ENCODE results near the gene LHX2. TPM values are rescaled to one million over a fixed set of nuclear protein-coding genes. Genes with fewer than 3 reads are reported as not detected.

LHX2 gene
- total and polyA plus RNA-seq, 8 donors, result not detected

- WGBS, 2 donors, result 80 to 81% methylated on average over 4 of the region's 4 CpGs
- DNase-seq (no peak), ATAC-seq (peak in 2 of 4 donors; percentile 52 to 53), FAIRE-seq (no peak)
- H3K27me3 ChIP-seq, result no peaks in the 10 kb centered on the region
- H3K36me3 ChIP-seq, result no peaks in the 10 kb centered on the region
- no peak overlapping the region for H3K27ac ChIP-seq
- intact Hi-C loops (cut with DNase I), result no loop called here
- no peak overlapping the region for H3K4me3 ChIP-seq
- H3K9me3 ChIP-seq, result no peaks in the 10 kb centered on the region
- TF ChIP-seq CTCF (IDR thresholded peaks at IDR 0.05), result no peak
- H3K4me1 ChIP-seq, result no peaks in the 10 kb centered on the region
Measured at GRCh38 chr9:124078641-124079040, 67.1 kb downstream of the LHX2 start.

GRCh38 chr9:124079176-124079925 lies 67.8 kb downstream of the LHX2 start:
- no peak for TF ChIP-seq CTCF (IDR thresholded peaks at IDR 0.05)
- H3K4me1 ChIP-seq, result no peaks in the 10 kb centered on the region
- 79 to 83% methylated on average over 17 of the region's 17 CpGs for WGBS, 2 donors
- no peak for FAIRE-seq
- H3K27ac ChIP-seq, result no peak overlapping the region
- intact Hi-C loops (cut with DNase I), result no loop called here
- H3K27me3 ChIP-seq, result no peaks in the 10 kb centered on the region
- no peaks in the 10 kb centered on the region for H3K36me3 ChIP-seq
- no peak for ATAC-seq
- no peak overlapping the region for H3K4me3 ChIP-seq
- no peak for DNase-seq
- no peaks in the 10 kb centered on the region for H3K9me3 ChIP-seq

GRCh38 chr9:124082622-124083021 lies 71.1 kb downstream of the LHX2 start:
- WGBS, 2 donors, result 64 to 73% methylated on average over 2 of the region's 2 CpGs
- DNase-seq (no peak), ATAC-seq (no peak), FAIRE-seq (no peak)
- Histone ChIP-seq H3K36me3 (no peaks in the 10 kb centered on the region), H3K27me3 (no peaks in the 10 kb centered on the region), H3K4me1 (no peaks in the 10 kb centered on the region), H3K27ac (no peak overlapping the region), H3K9me3 (no peaks in the 10 kb centered on the region), H3K4me3 (no peak overlapping the region)
- no peak for TF ChIP-seq CTCF (IDR thresholded peaks at IDR 0.05)
- intact Hi-C loops (cut with DNase I), result no loop called here

Other genes with a start within 250 kb of the LHX2 start
- gene DENND1A, start 81.6 kb upstream of the LHX2 start, total RNA-seq, result 1 to 10 TPM; 4.5 to 8.3 (median 5.5) TPM
- 1 to 10 TPM; 5.2 to 7.0 TPM for gene DENND1A, start 81.6 kb upstream of the LHX2 start, polyA plus RNA-seq
- gene NEK6, start 246.2 kb downstream of the LHX2 start, total RNA-seq, result 10 to 100 TPM; 25.1 to 67.0 (median 34.2) TPM
- gene NEK6, start 246.2 kb downstream of the LHX2 start, polyA plus RNA-seq, result 10 to 100 TPM in 1 of 2 donors, 1 to 10 TPM in 1; 7.8 to 12.5 TPM